ENCODE data around the gene LRRC8A. TPM values are rescaled to one million over a fixed set of nuclear protein-coding genes. Genes with fewer than 3 reads are reported as not detected.
"Not testable (repeated sequence)": the region's sequence is repeated elsewhere in the genome, so short reads cannot be mapped to it uniquely, and the experiment has no call there.

Gene LRRC8A
- total RNA-seq, 1 donor from 2014 or later, result 67.2 TPM

- no peak for ATAC-seq
- intact Hi-C loops (cut with DNase I), result loop anchor here (5.0 kb wide), 1 partner anchor 66 kb away; no protein-coding TSS in a partner anchor
Observed at GRCh38 chr9:128861501-128861900, 20.4 kb upstream of the LRRC8A start.

GRCh38 chr9:128862401-128862851, 19.5 kb upstream of the LRRC8A start:
- intact Hi-C loops (cut with DNase I), result loop anchor here (5.0 kb wide), 1 partner anchor 65 kb away; no protein-coding TSS in a partner anchor
- no peak for DNase-seq (ENCODE audit: low spot score)
- no peak for ATAC-seq

More at GRCh38 chr9:128861501-128861900, 20.4 kb upstream of the LRRC8A start:
- DNase-seq (ENCODE audit: low spot score), result no peak

DNA sequence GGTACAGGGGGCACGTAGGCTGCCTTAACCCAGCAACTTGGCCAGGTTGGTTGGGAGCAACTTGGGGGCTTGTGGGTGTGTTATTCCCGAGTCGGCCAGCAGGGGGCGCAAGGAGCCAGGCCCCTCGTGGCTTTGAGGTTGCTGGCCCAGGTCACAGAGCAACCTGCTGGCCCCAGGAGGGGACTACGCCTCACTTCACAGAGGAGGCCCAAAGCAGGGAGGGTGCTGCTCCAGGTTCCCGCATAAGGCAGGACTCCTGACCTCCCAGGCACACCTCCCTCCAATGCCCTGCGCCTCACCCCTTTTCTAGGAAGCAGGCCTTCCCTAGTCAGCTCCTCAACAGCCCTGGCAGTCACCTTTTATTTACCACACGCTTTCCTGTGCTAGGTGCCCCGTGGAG, 18.3 kb upstream of the LRRC8A start:
- DNase-seq (ENCODE audit: low spot score), result peak; percentile 87
- ATAC-seq, result peak; percentile 79
- intact Hi-C loops (cut with DNase I), result loop anchor here (5.0 kb wide), 1 partner anchor 64 kb away; no protein-coding TSS in a partner anchor

DNA sequence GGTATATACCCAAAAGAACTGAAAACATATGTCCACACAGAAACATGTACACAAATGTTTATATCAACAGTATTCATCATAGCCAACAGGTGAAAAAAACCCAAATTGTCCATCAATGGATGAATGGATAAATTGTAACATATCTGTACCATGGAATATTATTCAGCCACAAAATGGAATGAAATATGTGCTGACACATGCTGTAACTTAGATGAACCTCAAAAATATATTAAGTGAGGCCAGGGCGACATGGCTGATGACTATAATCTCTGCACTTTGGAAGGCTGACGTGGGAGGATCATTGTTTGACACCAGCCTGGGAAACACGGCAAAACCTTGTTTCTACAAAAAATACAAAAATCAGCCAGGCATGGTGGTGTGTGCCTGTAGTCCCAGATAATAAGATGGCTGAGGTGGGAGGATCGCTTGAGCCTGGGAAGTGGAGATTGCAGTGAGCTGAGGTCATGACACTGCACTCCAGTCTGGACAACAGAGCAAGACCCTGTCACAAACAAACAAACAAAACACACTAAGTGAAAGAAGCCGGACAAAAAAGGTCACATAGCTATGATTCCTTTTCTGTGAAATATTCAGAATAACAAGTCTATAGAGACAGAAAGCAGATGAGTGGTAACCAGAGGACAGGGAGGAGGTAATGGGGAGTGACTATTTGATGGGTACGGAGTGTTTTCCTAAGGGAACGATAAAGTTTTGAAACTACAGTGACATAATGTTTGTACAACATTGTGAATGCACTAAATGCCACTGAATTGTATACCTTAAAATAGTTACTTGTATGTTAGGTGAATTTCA, 11.6 kb upstream of the LRRC8A start:
- DNase-seq (ENCODE audit: low spot score) (no peak), ATAC-seq (no peak)
- intact Hi-C loops (cut with DNase I), result no loop called here

DNA sequence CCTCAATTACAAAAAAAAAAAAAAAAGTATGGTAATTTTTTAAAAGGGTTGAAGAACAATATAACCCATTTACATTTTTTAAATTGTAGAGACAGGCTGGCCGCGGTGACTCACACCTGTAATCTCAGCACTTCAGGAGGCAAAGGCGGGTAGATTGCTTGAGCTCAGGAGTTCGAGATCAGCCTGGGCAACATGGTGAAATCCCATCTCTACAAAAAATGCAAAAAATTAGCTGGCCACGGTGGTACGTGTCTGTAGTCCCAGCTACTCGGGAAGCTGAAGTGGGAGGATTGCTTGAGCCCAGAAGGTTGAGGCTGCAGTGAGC, 11.0 kb upstream of the LRRC8A start:
- DNase-seq (ENCODE audit: low spot score); ATAC-seq; intact Hi-C loops (cut with DNase I): not testable (repeated sequence)

DNA sequence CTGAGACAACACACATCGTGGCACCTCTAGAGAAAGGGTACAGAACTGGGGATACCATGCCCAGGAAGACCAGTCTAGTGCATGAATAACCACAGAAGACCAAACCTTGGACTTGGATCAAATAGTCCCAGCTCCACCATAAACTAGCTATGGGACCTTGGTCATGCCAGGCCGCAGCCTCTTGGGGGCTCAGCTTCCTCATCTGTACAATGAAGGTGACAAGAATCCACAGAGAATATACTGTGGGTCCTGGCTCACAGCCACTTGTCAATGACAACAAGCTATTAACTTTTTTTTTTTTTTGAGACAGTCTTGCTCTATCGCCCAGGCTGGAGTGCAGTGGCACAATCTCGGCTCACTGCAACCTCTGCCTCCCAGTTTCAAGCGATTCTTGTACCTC, 4.1 kb upstream of the LRRC8A start:
- DNase-seq (ENCODE audit: low spot score) (no peak), ATAC-seq (no peak)
- intact Hi-C loops (cut with DNase I), result no loop called here

GRCh38 chr9:128882677-128883603, 1.0 kb downstream of the LRRC8A start:
- intact Hi-C loops (cut with DNase I), result loop anchor here (5.0 kb wide), 1 partner anchor 34 kb away; no protein-coding TSS in a partner anchor
- ATAC-seq (peak; percentile 6), DNase-seq (ENCODE audit: low spot score) (no peak)

DNA sequence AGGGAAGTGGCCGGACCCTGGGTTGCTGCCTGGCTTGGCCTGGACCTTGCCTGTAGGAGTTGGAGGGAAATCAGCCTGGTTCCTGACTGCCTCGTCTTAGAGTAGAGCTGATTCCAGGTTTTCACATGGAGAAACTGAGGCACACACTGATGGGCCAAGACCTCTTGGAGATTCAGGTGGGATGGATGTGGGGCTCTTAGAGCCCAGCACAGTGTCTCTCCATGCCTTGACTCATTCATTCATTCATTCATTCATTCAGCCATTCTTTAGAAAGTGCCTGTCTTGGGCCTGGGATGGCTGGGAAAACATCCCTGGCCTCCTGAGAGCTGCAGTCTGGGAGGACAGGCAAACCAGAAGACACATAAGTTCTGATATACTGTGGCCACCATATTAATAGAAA, 2.2 kb downstream of the LRRC8A start:
- ATAC-seq (no peak), DNase-seq (ENCODE audit: low spot score) (no peak)
- intact Hi-C loops (cut with DNase I), result loop anchor here (5.0 kb wide), 1 partner anchor 33 kb away; no protein-coding TSS in a partner anchor

DNA sequence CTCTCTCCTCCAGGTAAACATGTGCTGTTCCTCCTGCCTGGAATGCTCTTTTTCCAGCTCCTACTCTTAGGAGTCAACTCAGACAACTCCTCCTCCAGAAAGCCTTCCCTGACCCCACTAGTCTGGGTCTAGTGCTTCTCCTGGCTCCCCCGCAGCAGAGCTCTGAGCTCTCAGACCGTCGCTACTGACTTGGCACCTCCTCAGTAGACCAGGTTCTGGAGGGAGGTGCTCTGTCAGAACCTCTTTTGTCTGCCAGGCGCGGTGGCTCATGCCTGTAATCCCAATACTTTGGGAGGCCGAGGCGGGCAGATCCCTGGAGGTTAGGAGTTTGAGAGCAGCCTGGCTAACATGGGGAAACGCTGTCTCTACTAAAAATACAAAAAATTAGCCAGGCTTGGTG, 3.4 kb downstream of the LRRC8A start:
- intact Hi-C loops (cut with DNase I), result no loop called here
- no peak for ATAC-seq
- DNase-seq (ENCODE audit: low spot score), result no peak

DNA sequence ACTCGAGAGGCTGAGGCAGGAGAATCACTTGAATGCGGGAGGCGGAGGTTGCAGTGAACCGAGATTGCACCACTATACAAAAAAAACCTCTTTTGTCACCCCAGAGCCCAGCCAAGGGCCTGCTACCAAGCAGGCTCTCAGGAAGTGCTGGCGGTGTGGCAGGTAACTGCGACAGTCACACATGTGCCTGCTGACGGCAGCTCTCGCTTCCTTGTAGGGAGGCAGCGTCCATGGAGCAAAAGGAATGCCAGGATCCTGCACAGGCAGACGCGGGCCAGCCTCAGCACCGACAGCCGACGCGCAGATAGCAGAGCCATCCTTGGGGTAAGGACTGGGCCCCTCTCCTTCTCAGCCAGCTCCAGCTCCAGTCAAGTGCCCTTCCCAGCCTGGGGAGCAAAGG, 3.9 kb downstream of the LRRC8A start:
- intact Hi-C loops (cut with DNase I), result no loop called here
- DNase-seq (ENCODE audit: low spot score), result no peak
- no peak for ATAC-seq

DNA sequence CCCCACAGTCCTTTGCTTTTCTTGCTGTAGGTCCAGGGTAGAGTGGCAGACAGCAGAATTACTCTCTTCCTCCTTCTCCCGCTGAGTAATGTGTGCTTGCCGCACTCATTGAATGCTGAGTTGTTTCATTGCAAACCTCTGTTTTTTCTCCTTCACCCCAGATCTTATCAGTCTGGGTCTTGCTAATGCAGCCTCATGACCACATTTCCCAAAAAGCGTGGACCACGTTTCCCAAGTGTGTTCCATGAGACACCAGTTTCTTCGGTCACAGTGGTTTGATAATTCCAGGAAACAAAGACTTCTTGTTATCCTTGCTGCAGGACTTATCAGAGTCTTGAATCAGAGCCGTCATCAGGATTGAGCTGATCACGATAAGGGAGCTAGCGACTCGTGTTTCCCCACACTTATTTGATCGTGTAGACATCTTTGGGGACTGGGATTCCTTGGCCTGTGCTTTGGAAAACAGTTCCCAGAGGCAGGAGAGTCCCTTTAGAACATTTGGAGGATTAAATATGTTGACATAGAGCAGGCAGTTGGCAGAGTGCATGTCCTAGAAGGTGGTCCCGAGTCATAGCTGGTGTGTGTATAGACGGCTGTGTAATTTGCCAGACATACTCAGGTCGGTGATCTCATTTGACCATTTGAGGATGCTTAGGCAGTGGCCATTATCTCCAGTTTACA, 4.4 kb downstream of the LRRC8A start:
- ATAC-seq (no peak), DNase-seq (ENCODE audit: low spot score) (no peak)
- intact Hi-C loops (cut with DNase I), result no loop called here

DNA sequence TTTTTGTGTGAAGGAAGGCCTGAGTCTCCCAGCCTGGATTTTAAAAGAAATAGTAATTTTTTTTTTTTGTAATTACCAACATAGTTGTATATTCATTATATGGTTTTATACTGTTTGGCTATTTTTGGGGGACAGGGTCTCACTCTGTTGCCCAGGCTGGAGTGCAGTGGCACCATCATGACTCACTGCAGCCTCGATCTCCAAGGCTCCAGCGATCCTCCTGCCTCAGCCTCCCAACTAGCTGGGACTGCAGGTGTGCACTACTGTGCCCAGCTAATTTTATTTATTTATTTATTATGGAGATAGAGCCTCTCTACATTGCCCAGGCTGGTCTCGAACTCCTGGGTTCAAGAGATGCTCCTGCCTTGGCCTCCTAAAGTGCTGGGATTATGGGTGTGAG, 5.1 kb downstream of the LRRC8A start:
- intact Hi-C loops (cut with DNase I), result no loop called here
- ATAC-seq (no peak), DNase-seq (ENCODE audit: low spot score) (no peak)

DNA sequence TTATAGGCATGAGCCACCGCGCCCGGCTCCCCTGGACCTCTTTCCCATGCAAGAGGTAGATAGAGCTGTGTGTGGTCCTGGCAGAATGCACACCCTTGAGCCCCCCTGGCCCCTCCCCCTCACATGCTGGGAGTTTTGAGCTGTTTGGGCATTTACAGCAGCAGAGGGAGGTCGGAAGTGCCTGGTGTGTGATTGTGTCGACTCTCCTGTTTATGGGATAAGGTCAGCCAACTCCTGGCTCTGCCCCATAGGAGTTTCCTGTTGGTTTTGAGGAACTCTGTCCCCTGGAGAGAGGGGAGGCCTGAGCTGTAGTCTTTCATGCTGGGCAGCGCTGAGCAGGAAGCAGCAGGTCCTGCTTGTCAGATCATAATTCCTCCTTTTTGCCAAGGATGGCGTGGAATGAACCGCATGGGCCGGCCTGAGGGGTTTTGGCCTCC, 6.0 kb downstream of the LRRC8A start:
- intact Hi-C loops (cut with DNase I), result no loop called here
- ATAC-seq (no peak), DNase-seq (ENCODE audit: low spot score) (no peak)

DNA sequence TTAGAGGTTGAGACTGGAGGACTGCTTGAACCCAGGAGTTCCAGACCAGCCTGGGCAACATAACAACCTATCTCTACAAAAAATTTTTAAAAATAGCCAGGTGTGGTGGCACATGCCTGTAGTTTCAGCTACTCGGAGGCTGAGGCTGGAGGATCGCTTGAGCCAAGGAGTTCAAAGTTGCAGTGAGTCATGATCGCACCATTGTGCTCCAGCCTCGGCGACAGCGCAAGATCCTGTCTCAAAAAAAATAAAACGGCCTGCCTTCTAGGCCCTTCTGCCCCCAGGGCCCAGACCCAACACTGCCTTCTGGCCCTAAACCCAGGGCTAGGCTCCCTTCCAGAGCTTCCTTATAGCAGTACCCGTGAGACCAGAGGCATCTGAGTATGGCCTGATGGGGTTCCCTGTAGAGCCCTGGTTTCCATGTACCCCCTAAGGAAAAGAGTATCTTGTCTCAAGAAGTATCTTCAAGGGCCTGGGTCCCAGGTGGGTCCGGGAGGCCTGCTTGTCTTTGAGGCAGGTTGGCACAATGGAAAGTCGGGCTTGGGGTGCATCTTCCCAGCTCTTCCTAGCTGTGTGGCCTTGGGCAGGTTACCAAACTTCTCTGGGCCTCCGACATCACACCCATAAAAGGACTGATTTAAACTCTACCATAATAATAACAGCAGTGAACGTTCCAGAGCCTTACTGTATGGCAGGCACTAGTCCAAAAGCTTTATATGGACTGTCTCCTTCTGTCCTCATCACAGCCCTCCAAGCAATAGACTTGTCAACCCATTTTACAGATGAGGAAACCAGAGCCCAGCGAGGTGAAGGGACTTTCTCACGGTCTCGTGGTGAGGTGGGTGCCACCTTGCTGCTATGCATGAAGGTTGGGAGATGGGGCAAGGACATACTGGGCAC, 9.6 kb downstream of the LRRC8A start:
- DNase-seq (ENCODE audit: low spot score), result no peak
- intact Hi-C loops (cut with DNase I), result no loop called here
- ATAC-seq, result no peak

GRCh38 chr9:128892221-128892921, 10.4 kb downstream of the LRRC8A start:
- DNase-seq (ENCODE audit: low spot score), result peak; percentile 88
- intact Hi-C loops (cut with DNase I), result no loop called here
- peak; percentile 96 for ATAC-seq

- DNase-seq (ENCODE audit: low spot score) (no peak), ATAC-seq (peak; percentile 2)
- intact Hi-C loops (cut with DNase I), result no loop called here
Observed at GRCh38 chr9:128893354-128893753, 11.4 kb downstream of the LRRC8A start.

DNA sequence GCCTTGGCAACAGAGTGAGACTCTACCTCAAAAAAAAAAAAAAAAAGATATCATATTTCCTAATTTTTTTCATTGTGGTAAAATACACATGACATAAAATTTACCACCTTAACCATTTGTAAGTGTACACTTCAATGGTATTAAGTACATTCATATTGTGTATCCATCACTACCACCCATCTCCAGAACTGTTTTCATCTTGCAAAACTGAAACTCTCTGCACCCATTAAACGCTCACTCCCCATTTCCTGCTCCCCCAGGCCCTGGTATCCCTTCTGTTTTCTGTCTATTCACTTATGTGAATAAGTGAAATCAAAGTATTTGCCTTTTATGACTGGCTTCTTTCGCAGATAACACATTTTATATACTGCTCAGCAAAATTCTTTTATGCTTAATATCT, 12.8 kb downstream of the LRRC8A start:
- ATAC-seq, result no peak
- no peak for DNase-seq (ENCODE audit: low spot score)
- intact Hi-C loops (cut with DNase I), result no loop called here

DNA sequence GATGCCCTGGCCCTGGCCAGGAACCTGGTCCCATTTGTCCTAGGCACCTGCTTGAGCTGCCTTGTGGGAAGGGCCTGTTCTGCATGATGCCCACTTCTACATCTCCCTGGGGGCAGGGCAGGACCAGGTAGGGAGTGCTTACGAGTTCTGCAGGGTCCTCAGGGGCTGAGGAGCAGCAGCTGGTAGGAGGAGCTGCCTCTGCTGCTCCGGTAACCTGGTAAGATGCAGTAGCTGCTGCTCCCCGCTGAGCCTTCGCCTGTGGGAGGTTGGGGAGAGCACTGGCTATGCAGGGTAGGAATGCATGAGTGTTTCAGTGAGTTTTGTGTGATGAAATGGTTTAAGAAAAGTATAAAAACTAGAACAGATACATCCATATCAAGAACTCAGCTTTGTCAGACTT, 13.6 kb downstream of the LRRC8A start:
- no peak for ATAC-seq
- no peak for DNase-seq (ENCODE audit: low spot score)
- intact Hi-C loops (cut with DNase I), result no loop called here

Data from sciatic nerve (tissue), 2 donors.